Measurements from ENCODE around the gene HNRNPA1L2. TPM values are rescaled to one million over a fixed set of nuclear protein-coding genes. Genes with fewer than 3 reads are reported as not detected.

Gene HNRNPA1L2
- 4.3 and 4.8 TPM in 2 replicates for total RNA-seq

GRCh38 chr13:52642131-52642530 is at the start of gene HNRNPA1L2:
Gene HNRNPA1L2, plus strand, starts transcription at chr13:52642431. Its CDS starts 62 bp downstream, at chr13:52642493.

GRCh38 chr13:52652196-52652979 is 10.2 kb downstream of the HNRNPA1L2 start, which contains the start of gene SUGT1:
Gene SUGT1, plus strand, starts transcription at chr13:52652836. Its CDS starts 85 bp downstream, at chr13:52652921.

Other genes with a start within 250 kb of the HNRNPA1L2 start
- gene THSD1, start 236.3 kb upstream of the HNRNPA1L2 start, total RNA-seq = 14.0 and 24.2 TPM in 2 replicates
- gene VPS36, start 191.8 kb upstream of the HNRNPA1L2 start, total RNA-seq = 24.6 and 40.2 TPM in 2 replicates
- 6.8 and 15.3 TPM in 2 replicates for gene CKAP2, start 187.0 kb upstream of the HNRNPA1L2 start, total RNA-seq
- 34.2 and 36.2 TPM in 2 replicates for gene SUGT1, start 10.4 kb downstream of the HNRNPA1L2 start, total RNA-seq
- gene CNMD, start 97.4 kb downstream of the HNRNPA1L2 start, total RNA-seq = not detected in 2 replicates
- not detected in 2 replicates for gene PCDH8, start 206.2 kb downstream of the HNRNPA1L2 start, total RNA-seq

Data from nasal cavity respiratory epithelium epithelial cell of viscerocranial mucosa (primary cell).